HG03520 (cell line): ENCODE data around the gene TCAP.

Experiments
- ATAC-seq: cut with Tn5 transposase; IDR thresholded peaks from one replicate; pipeline ENCODE4 v1.9.1; 2021; ENCODE audit warnings: mild to moderate bottlenecking, moderate library complexity; ENCODE audit not compliant: unreplicated experiment

The TCAP gene

GRCh38 chr17:39664581-39665561 is at the start of gene TCAP:
Gene TCAP (plus strand): TSS chr17:39665349. CDS start chr17:39665360, 11 bp downstream.
- ATAC-seq, result no peak

GRCh38 chr17:39615434-39615833 is 49.7 kb upstream of the TCAP start:
- no peak for ATAC-seq

GRCh38 chr17:39617100-39617445 is 48.1 kb upstream of the TCAP start:
- ATAC-seq, result no peak

- ATAC-seq, result no peak
Observed at GRCh38 chr17:39617446-39618245, 47.5 kb upstream of the TCAP start.

GRCh38 chr17:39618246-39618913 is 46.8 kb upstream of the TCAP start:
- no peak for ATAC-seq

- no peak for ATAC-seq
Observed at GRCh38 chr17:39618956-39619785, 46.0 kb upstream of the TCAP start.

GRCh38 chr17:39619786-39620101 is 45.4 kb upstream of the TCAP start:
- ATAC-seq, result no peak

- ATAC-seq, result no peak
Observed at GRCh38 chr17:39621523-39622379, 43.4 kb upstream of the TCAP start.

GRCh38 chr17:39622380-39623006 is 42.7 kb upstream of the TCAP start:
- ATAC-seq, result no peak

- ATAC-seq, result no peak
Observed at GRCh38 chr17:39623356-39623950, 41.7 kb upstream of the TCAP start.

GRCh38 chr17:39624313-39624712 is 40.8 kb upstream of the TCAP start:
- ATAC-seq, result no peak

- no peak for ATAC-seq
Observed at GRCh38 chr17:39625198-39625785, 39.9 kb upstream of the TCAP start.

- no peak for ATAC-seq
Observed at GRCh38 chr17:39626171-39627046, 38.7 kb upstream of the TCAP start, which contains the start of gene PPP1R1B. Gene PPP1R1B (plus strand): TSS chr17:39626952. CDS start chr17:39627393, 441 bp downstream.

- no peak for ATAC-seq
Observed at GRCh38 chr17:39627047-39627711, 38.0 kb upstream of the TCAP start.

GRCh38 chr17:39627712-39628516 is 37.2 kb upstream of the TCAP start:
- ATAC-seq, result no peak
